Stimulated activated CD8-positive, alpha-beta memory T cell treated with anti-CD3 and anti-CD28 coated beads, Interleukin-7, amount 100 ng/mL, for 48 hours (primary cell): ENCODE results near the gene PRKG1.

Experiments used
- DNase-seq, 2 donors: peaks; one replicate each; pipeline ENCODE4 v3.0.0-alpha.2; 2020; ENCODE audit warnings: low read depth in 1 of 2; ENCODE audit errors: extremely low read depth in 1 of 2

The PRKG1 gene

GRCh38 chr10:51852297-51852696, 778.0 kb downstream of the PRKG1 start:
- no peak for DNase-seq

- DNase-seq: no peak
Measured at GRCh38 chr10:51857305-51857704, 783.0 kb downstream of the PRKG1 start.

- DNase-seq: no peak
Measured at GRCh38 chr10:51860257-51860656, 786.0 kb downstream of the PRKG1 start.

- DNase-seq: no peak
Measured at GRCh38 chr10:51861051-51861450, 786.8 kb downstream of the PRKG1 start.

- DNase-seq: no peak
Measured at GRCh38 chr10:51861731-51862130, 787.4 kb downstream of the PRKG1 start.

GRCh38 chr10:51862149-51862548, 787.9 kb downstream of the PRKG1 start:
- no peak for DNase-seq

GRCh38 chr10:51867956-51868355, 793.7 kb downstream of the PRKG1 start:
- DNase-seq: no peak

GRCh38 chr10:51874131-51874530, 799.8 kb downstream of the PRKG1 start:
- DNase-seq: no peak

- no peak for DNase-seq
Measured at GRCh38 chr10:51875610-51876009, 801.3 kb downstream of the PRKG1 start.

GRCh38 chr10:51876503-51876902, 802.2 kb downstream of the PRKG1 start:
- DNase-seq: no peak

- DNase-seq: no peak
Measured at GRCh38 chr10:51876979-51877378, 802.7 kb downstream of the PRKG1 start.

- no peak for DNase-seq
Measured at GRCh38 chr10:51877636-51878035, 803.3 kb downstream of the PRKG1 start.

GRCh38 chr10:51878695-51879094, 804.4 kb downstream of the PRKG1 start:
- no peak for DNase-seq

GRCh38 chr10:51879238-51879637, 805.0 kb downstream of the PRKG1 start:
- DNase-seq: peak in 1 of 2 donors; percentile 3

GRCh38 chr10:51881213-51881612, 806.9 kb downstream of the PRKG1 start:
- no peak for DNase-seq

- no peak for DNase-seq
Measured at GRCh38 chr10:51886438-51887068, 812.3 kb downstream of the PRKG1 start.

GRCh38 chr10:51888263-51888662, 814.0 kb downstream of the PRKG1 start:
- no peak for DNase-seq

- no peak for DNase-seq
Measured at GRCh38 chr10:51892313-51892712, 818.0 kb downstream of the PRKG1 start.

GRCh38 chr10:51892965-51893658, 818.8 kb downstream of the PRKG1 start:
- no peak for DNase-seq

GRCh38 chr10:51894771-51895578, 820.7 kb downstream of the PRKG1 start:
- DNase-seq: no peak

GRCh38 chr10:51896849-51897248, 822.6 kb downstream of the PRKG1 start:
- no peak for DNase-seq

GRCh38 chr10:51897560-51897959, 823.3 kb downstream of the PRKG1 start:
- DNase-seq: no peak
